ENCODE measurements around the gene COX6B2.

GRCh38 chr19:55368106-55368505 lies 13.6 kb upstream of the COX6B2 start:
- TF ChIP-seq CTCF (IDR thresholded peaks at IDR 0.05; ENCODE audit: insufficient read depth, low read depth, low read length) (no peak), EZH2 (IDR thresholded peaks at IDR 0.05; ENCODE audit: insufficient read depth, low read length) (no peak)

Data from astrocyte (in vitro differentiated cells and primary cell).